HL-60 (cell line): ENCODE results near the gene RAP1GAP.

Experiments
- DNase-seq, 2 experiments: peaks; one replicate each; pipeline ENCODE4 v3.0.0-alpha.2; 2010 to 2020; ENCODE audit warnings: low read depth in 1 of 2, low spot score in 1 of 2
- H3K27ac ChIP-seq: fragments of 250-450 bp; sonication (Bioruptor Pico); replicated peaks from 2 replicates; pipeline ENCODE4 v1.5.1; 2020; ENCODE audit warnings: mild to moderate bottlenecking, moderate library complexity
- H3K27me3 ChIP-seq: fragments of 250-450 bp; sonication (Bioruptor Pico); 2 replicates; pipeline ENCODE4 v1.5.1; 2021; ENCODE audit warnings: mild to moderate bottlenecking, moderate library complexity; ENCODE audit not compliant: insufficient read depth, poor library complexity, severe bottlenecking
- H3K4me3 ChIP-seq: replicated peaks from 2 replicates; pipeline ENCODE4 v1.5.1; 2011; ENCODE audit warnings: mild to moderate bottlenecking, control low read depth, low read length; ENCODE audit not compliant: insufficient read depth
- GABPA ChIP-seq: IDR thresholded peaks from 2 replicates; pipeline ENCODE4 v1.6.1; 2012; ENCODE audit warnings: low read depth
- POLR2AphosphoS5 ChIP-seq: IDR thresholded peaks from 2 replicates; pipeline ENCODE4 v1.6.1; 2012; ENCODE audit warnings: low read depth
- SPI1 ChIP-seq: IDR thresholded peaks from 2 replicates; pipeline ENCODE4 v1.6.1; 2012; ENCODE audit warnings: low read depth, mild to moderate bottlenecking, borderline replicate concordance
- TF ChIP-seq, protein P1 (sequence below): IDR thresholded peaks from one replicate; pipeline ENCODE4 v1.5.1; 2011; ENCODE audit warnings: low read length, control low read depth, inconsistent platforms; ENCODE audit not compliant: insufficient read depth
- TF ChIP-seq, protein P2 (sequence below): IDR thresholded peaks from 2 replicates; pipeline ENCODE4 v1.6.1; 2012; ENCODE audit warnings: low read depth; ENCODE audit not compliant: insufficient replicate concordance

The RAP1GAP gene

DNA sequence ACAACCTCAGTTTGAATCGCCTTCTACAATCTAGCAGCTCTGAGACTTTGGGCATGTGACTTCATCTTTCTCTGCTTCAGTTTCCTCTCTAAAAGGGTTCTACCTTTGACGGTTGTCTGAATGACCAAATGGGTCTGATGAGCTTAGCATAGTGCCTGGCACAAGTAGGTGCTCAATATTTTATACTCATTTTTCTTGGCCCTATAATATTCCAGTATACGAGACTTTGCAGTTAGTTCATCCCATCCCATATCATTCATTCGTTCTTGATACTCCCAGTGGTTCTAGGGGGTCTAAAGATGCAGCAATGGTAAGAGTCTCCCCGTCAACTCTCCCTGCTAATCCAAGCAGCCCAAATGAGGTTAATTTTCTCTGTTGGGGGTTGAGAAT is 92.4 kb downstream of the RAP1GAP start:
- Histone ChIP-seq H3K27me3 (peaks cover 18% of the 10 kb centered on the region), H3K27ac (no peak overlapping the region), H3K4me3 (no peak overlapping the region)
- no peak for TF ChIP-seq SPI1
- TF ChIP-seq, protein P1, sequence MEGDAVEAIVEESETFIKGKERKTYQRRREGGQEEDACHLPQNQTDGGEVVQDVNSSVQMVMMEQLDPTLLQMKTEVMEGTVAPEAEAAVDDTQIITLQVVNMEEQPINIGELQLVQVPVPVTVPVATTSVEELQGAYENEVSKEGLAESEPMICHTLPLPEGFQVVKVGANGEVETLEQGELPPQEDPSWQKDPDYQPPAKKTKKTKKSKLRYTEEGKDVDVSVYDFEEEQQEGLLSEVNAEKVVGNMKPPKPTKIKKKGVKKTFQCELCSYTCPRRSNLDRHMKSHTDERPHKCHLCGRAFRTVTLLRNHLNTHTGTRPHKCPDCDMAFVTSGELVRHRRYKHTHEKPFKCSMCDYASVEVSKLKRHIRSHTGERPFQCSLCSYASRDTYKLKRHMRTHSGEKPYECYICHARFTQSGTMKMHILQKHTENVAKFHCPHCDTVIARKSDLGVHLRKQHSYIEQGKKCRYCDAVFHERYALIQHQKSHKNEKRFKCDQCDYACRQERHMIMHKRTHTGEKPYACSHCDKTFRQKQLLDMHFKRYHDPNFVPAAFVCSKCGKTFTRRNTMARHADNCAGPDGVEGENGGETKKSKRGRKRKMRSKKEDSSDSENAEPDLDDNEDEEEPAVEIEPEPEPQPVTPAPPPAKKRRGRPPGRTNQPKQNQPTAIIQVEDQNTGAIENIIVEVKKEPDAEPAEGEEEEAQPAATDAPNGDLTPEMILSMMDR, result no peak
- no peak for TF ChIP-seq POLR2AphosphoS5
- TF ChIP-seq, protein P2, sequence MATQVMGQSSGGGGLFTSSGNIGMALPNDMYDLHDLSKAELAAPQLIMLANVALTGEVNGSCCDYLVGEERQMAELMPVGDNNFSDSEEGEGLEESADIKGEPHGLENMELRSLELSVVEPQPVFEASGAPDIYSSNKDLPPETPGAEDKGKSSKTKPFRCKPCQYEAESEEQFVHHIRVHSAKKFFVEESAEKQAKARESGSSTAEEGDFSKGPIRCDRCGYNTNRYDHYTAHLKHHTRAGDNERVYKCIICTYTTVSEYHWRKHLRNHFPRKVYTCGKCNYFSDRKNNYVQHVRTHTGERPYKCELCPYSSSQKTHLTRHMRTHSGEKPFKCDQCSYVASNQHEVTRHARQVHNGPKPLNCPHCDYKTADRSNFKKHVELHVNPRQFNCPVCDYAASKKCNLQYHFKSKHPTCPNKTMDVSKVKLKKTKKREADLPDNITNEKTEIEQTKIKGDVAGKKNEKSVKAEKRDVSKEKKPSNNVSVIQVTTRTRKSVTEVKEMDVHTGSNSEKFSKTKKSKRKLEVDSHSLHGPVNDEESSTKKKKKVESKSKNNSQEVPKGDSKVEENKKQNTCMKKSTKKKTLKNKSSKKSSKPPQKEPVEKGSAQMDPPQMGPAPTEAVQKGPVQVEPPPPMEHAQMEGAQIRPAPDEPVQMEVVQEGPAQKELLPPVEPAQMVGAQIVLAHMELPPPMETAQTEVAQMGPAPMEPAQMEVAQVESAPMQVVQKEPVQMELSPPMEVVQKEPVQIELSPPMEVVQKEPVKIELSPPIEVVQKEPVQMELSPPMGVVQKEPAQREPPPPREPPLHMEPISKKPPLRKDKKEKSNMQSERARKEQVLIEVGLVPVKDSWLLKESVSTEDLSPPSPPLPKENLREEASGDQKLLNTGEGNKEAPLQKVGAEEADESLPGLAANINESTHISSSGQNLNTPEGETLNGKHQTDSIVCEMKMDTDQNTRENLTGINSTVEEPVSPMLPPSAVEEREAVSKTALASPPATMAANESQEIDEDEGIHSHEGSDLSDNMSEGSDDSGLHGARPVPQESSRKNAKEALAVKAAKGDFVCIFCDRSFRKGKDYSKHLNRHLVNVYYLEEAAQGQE, result no peak
- no peak for TF ChIP-seq GABPA
- DNase-seq, result no peak

DNA sequence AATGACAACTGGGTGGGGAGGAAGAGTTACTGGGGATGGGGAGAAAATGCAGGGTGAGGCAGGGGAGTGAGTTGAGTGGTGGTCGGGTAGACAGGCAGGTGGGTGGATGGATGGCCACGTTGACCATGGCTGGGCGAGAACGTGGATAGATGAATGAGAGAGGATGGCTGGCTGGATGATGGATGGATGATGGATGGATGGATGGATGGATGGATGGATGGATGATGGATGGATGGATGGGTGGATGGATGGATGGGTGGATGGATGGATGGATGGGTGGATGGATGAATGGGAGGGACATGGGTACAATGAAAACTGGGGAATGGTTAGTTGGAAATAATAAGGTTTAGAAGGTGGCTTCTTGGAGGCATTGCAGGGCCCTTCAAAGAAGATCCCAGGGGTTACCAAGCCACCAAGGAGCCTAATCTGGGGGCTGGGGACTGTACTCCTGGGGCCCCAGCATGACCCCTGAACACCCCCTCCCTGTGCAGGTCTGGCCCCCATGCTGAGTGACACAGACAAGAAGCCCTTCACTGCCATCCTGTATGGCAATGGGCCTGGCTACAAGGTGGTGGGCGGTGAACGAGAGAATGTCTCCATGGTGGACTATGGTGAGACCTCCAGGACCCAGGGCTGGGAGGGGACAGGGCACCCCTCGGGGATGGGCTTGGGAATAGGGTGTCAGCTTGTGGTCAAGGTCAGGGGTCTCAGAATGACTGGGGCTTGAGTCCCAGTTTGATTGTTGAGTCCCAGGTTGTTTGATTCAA is 92.9 kb downstream of the RAP1GAP start:
- no peak overlapping the region for H3K4me3 ChIP-seq
- H3K27me3 ChIP-seq, result peaks cover 18% of the 10 kb centered on the region

DNA sequence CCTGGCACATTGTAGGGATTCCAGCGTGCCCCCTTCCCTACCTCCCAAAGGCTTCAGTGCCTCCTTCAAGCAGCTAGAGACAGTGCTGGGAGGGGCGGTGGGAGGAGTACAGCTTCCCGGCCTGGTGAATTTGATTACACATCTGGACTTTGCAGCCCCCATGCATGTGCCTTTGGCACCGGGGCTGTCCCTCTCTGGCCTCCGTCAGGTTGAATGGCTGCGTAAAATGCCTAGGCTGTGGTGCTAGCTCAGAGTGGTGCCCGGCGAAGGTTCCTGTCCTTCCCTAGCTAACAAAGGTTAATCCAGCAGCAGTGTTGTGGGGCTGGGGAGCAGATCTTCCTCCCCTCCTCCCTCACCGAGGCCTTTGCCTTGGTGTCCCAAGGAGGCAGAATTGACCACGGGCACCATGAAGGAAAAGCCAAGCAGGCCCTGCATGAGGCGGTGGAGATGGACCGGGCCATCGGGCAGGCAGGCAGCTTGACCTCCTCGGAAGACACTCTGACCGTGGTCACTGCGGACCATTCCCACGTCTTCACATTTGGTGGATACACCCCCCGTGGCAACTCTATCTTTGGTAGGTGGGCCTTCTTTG is 93.7 kb downstream of the RAP1GAP start:
- Histone ChIP-seq H3K27ac (no peak overlapping the region), H3K27me3 (peaks cover 18% of the 10 kb centered on the region), H3K4me3 (no peak overlapping the region)
- TF ChIP-seq, protein P1, result no peak
- DNase-seq, result no peak

More for the DNA sequence above, 92.9 kb downstream of the RAP1GAP start:
- TF ChIP-seq SPI1, result no peak
- TF ChIP-seq GABPA, result no peak
- TF ChIP-seq, protein P1, result no peak
- no peak for TF ChIP-seq POLR2AphosphoS5
- TF ChIP-seq, protein P2, result no peak
- no peak overlapping the region for H3K27ac ChIP-seq
- no peak for DNase-seq
